ENCODE measurements around the gene PRR23E.

Gene PRR23E

DNA sequence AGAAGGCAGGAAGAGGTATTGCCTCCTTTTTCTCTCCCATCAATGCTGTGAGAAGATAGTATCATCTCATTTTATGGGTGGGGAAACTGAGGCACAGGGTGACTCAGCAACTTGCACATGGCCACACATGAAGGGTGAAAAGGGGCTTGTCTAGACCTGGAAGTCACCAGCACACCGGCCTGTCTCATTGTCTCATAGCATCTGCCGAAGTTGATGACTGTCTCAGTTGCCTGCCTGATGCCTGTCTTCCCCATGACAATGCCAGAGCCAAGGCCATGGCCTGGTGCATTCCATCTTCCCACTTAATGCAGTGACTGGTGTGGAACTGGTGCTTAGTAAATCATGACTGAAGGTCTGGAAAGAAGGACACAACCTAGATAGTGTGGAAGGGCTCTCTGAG lies 27.9 kb upstream of the PRR23E start:
- no peak for DNase-seq

DNA sequence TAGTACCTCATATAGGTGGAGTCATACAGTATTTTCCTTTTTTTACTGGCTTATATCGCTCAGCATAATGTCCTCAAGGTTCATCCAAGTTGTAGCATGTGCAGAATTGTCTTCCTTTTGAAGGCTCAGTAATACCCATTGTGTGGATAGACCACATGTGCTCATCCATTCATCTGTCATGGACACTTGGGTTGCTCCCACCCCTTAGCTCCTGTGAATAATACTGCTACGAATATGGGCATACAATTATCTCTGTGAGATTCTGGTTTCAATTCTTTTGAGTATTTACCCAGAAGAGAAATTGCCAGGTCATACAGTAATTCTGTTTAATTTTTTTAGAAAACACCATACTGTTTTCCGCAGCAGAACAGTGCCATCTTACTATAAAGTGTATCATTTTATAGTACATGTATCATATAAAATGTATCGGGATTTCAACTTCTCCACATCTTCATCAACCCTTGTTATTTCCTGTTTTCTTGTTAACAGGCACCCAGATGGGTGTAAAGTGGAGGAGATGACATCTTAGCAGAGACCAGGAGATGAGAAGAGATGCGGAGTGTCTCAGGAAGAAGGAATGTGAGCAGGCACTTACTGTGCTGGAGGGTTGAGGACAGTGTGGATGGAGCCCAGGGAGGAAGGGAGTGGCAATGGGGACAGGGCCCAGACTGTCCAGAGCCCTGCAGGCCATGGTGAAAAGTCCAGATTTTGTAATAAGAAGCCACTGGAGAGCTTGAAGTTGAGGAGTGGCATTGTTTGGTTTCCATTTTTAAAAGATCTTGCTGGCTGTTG lies 27.0 kb upstream of the PRR23E start:
- no peak for DNase-seq

DNA sequence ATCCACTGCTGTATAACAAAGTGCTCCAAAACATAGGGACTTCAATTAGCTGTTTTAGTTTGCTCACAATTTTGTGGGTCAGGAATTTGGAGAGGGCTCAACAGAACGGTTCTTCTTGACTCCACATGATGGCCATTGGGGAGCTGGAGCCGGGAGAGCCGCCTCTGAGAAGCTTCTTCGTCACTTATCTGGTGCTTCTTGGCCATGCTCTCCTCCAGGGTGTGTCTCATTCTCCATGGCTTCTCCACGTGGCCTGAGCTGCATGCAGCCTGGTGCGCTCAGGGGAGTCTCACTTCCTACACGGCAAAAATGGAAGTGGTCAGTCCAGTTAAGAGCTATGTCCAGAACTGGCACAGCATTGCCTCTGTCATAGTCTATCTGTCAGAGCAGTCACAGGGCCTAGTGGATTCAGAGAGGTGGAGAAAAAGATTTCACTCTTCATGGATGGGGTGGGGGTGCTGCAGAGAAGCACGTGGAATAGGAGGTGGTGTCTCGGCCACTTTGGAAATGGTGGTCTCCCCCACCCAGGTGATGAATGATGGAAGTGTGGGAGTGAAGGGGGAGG lies 26.3 kb upstream of the PRR23E start:
- no peak for DNase-seq

- DNase-seq = no peak
Observed at GRCh38 chr3:127167315-127168043, 25.5 kb upstream of the PRR23E start.

DNA sequence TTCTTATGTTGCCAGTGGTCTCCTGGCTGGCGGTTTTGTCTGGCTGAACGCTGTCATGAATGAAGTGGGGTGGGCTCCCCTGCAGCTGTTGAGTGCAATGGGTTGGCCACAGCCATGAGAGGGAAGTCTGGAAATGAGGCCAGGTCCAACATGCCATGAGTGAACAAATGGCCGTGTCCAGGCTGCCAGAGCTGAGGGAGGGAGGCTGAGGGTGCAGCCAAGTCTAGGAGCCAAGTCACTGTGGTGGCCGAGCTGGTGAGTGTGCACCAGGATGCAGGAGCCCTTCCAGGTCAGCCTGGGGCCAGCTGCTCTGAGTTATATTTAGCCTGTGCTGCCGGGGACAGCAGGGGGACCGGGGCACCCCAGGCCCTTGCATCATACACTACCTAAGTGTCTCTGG lies 24.7 kb upstream of the PRR23E start:
- DNase-seq = no peak

- DNase-seq = no peak
Observed at GRCh38 chr3:127170814-127171213, 22.1 kb upstream of the PRR23E start.

DNA sequence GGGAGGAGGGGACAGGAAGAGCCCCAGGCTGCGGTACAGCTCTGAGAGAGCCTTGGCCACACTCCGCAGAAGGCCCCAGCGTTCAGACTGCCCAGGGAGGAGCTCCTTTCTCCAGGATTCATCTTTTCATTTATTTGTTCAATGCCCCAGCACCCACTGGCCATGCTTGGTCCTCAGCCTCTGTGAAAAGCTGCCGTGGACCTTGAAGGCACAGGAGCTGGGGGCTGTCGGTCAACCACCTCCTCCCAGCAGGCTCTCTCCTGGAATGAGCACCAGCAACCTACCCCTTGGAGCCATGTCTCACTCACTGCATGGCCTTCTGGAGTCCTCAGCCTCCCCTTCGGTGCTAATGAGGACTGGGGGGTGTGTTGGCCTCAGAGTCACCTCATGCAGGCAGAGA lies 21.6 kb upstream of the PRR23E start:
- no peak for DNase-seq

DNA sequence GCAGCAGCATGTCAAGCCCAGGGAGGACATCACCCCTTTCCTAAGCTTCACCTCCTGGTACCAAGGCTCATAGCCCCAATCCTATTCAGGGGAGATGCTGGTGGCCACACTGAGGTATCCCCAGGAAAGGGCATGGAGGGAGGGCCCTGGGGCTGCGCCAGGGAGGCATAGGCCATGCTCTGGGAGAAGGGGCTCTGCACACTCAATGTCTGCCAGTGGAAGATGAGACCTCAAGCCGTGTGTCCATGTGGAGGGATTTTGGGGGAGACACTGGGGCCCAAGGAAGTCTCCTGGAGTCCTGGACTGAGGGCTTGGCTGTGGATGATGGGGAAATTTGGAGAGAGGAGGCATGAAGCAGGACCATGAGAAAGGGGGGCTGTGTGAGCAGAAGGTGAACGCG lies 21.2 kb upstream of the PRR23E start:
- DNase-seq = no peak

DNA sequence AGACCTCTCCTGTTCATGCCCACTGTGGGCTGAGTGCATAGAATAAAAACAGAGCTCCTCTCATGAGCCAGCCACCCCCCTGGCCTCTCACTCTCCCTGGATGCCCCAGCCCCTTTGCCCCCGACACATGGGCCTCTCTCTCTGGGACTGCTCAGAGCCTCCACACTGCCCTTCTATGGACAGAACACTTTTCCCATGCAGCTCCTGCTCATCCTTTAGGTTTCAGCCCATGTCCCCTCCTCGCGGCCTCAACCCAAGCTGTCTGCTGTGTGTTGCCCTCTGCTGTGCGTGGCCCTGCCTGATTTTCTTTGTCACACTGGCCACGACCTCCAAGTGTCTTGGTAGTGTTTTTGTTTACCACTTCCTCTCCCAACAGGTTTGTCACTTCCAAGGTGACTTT lies 20.7 kb upstream of the PRR23E start:
- no peak for DNase-seq

DNA sequence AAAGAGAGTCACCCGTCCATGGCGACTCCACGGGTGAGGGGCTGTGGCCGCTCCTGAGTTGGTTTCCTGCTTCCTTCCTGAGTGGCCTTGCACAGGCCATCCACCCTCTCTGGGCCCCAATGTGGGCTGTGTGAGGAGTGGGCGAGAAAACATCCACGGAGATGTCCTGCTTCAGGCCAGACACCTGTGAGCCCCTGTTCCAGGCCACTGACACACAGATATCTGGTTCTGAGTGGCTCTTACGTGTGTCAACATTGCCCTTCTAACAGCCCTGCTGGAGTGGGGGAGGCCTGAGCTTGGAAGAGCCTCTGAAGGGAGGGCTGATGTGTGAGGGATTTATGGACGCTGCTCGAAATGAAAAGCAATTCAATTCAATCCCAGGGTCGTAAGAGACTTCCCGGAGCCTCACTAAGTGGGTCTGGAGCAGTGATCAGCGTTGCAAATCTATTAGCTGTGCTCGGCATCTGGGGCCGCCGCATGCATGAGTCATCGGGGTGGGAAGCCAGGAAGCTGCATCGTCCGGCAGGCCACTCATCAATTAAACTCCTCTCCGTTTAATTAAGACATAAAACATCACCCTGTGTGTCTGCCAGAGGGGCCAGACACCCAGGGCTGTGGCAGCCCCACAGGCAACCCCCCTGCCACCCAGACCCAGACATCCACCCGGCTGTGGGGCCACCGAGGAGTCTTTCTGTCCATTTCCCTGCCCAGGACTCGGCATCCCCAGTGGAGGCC lies 20.0 kb upstream of the PRR23E start:
- no peak for DNase-seq

DNA sequence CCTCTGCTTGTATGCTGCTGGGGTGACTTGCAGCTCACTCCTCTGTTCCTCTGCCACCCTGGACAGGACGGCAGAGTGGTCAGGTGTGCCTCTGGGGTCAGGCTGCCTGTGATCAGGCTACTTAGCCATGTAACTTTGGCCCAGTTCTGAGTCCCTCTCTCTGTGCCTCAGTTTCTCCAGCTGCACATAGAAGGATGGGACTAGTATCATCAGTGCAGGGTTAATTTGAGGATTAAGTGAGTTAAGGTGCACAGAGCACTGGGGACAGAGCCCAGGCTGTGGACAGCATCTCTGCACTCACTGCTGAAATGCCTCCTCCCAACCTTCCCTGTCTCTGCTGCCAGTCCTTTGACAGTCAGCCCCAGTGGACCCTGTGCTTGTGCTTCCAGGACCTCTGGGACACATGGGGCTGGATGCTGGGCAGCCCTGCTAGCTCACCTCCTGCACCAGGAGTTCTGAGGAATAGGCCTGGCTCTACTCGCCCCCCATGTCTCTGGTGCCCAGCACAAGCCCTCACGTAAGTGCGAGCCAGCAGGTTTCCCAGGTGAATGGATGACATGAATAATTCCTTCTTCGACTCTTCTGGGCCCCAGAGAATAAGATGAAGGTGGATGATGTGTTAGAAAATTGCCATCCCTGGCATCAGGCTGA lies 19.3 kb upstream of the PRR23E start:
- no peak for DNase-seq

- no peak for DNase-seq
Observed at GRCh38 chr3:127174284-127174683, 18.6 kb upstream of the PRR23E start.

DNA sequence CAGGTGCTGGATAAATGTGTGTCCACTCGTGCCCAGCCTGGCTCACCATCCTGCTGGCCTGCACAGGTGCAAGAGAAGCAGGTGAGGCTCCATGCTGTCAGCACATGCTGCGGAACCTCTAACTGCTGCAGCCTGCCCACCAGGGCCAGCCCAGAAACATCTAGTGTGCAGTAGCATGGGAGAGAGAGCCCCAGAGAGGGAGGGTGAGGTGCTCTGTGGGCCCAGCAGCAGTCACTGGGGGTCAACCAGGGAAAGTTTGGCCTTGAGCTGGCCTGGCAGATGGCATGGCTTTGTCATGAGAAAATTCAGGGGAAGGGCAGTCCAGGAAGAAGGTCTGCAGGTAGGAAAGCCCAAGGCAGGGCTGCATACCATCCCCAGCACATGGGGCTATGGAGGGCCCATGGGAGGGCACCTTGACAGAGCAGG lies 18.2 kb upstream of the PRR23E start:
- no peak for DNase-seq

GRCh38 chr3:127175272-127175671 lies 17.7 kb upstream of the PRR23E start:
- DNase-seq = no peak

DNA sequence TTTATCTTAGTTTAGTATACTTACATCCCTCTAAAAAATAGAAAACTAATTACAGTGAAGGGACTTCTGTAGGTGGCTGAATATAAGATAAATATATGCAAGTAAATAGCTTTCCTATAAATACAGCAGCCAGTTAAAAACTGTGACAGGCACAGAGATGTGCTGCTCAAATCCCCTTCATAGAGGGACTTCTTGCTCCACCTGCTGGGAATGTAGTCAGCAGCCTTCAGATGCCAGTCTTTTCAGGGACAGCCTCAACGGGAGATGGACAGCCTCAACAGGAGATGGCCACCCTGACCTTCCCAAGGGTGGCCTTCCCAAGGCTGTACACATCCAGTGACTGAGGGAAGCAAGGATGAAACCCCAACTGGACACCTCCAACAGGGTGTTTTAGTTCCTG lies 15.7 kb upstream of the PRR23E start:
- no peak for DNase-seq

GRCh38 chr3:127180859-127181258 lies 12.1 kb upstream of the PRR23E start:
- no peak for DNase-seq

DNA sequence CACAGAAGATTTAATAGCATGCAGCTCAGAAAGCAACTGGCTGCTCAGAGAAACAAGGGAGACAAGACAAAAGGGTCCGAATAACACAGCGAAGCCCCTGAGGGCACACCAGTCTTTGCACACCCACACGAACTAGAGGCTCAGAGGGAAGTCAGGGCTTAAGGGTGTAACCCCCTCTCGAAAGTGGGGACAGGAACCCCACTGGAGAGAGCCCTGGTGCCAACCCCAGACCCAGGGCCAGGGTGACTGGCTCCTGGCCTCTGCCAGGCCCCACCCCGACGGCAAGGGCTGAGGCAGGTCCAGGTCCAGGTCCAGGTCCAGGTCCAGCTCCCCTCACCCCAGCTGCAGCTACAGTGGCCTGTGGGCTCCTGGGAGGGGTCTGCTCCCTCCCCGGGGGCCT lies 10.5 kb upstream of the PRR23E start:
- no peak for DNase-seq

DNA sequence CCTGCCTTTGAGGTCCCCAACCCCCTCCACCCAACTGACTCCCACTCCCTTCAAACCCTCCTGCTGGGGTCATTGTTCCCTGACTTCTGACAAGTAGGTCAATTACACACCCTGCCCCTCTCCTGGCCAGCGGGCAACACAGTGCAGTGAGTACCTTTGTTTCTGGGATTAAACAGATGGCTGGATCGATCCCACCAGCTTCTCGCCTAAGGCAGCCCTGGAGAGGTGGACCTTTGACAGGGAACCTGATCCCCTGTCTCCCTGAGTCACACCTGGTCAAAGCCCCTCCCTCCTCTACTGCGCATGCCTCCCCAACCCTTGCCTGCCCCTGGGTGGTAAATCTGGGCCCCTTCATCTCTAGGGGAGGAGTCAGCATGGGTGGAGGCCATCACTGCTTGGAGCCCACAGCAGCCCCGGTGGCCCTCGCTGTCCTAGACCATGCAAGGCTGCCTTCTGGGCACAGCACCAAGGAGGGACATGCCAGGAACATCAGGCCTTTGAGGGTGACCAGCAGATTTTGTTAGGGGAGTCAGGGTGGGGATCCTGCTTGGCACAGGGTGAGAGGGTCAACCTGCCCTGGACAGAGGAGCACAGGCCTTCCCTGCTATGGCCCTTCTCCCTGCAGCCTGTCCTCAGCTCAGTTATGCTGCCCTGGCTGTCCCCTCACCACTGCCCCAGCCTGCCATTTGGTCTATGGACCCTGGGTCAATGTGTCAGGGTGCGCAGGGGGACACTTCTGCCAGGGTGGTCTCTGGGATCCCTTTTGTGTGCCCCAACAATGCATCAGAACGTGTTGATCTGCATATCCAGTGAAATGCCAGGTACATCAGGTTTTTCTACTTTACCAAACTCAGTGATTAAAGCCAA lies 9.8 kb upstream of the PRR23E start:
- no peak for DNase-seq

- DNase-seq = no peak
Observed at GRCh38 chr3:127183931-127184869, 8.7 kb upstream of the PRR23E start.

- DNase-seq = no peak
Observed at GRCh38 chr3:127184870-127185216, 8.1 kb upstream of the PRR23E start.

DNA sequence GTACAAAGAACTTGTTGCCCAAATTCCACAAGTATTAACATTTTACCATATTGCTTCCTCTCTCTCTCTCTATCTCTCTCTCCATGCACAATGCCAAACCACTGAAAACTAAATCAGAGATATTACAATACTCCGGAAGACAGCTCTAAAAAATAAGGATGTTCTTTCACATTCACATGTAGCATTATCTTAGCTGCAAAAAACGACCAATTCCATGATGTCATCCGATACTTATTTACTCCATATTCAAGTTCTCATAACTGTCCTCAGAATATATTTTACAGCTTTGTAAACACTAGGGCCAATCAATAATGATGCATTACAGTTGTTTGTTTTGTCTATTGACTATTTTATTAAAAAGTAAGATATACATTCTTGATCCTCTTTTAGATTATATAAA lies 7.7 kb upstream of the PRR23E start:
- DNase-seq = no peak
